T1000 (cell line): ENCODE measurements around the gene STXBP4.

Experiments
- DNase-seq: peaks from one replicate; lab custom pipeline; 2025; ENCODE audit warnings: mixed read lengths; lab: John Stamatoyannopoulos, UW

The STXBP4 gene

GRCh38 chr17:55172612-55173011, 204.0 kb downstream of the STXBP4 start:
- no peak for DNase-seq

GRCh38 chr17:55174133-55174532, 205.6 kb downstream of the STXBP4 start:
- no peak for DNase-seq

- no peak for DNase-seq
Measured at GRCh38 chr17:55175788-55176427, 207.3 kb downstream of the STXBP4 start.

- no peak for DNase-seq
Measured at GRCh38 chr17:55177159-55177854, 208.7 kb downstream of the STXBP4 start.

- no peak for DNase-seq
Measured at GRCh38 chr17:55177855-55178217, 209.3 kb downstream of the STXBP4 start.

GRCh38 chr17:55186937-55187770, 218.6 kb downstream of the STXBP4 start:
- DNase-seq = no peak

- no peak for DNase-seq
Measured at GRCh38 chr17:55190748-55191147, 222.2 kb downstream of the STXBP4 start.

- DNase-seq = no peak
Measured at GRCh38 chr17:55198690-55199370, 230.3 kb downstream of the STXBP4 start.

- DNase-seq = no peak
Measured at GRCh38 chr17:55200904-55201303, 232.3 kb downstream of the STXBP4 start.

GRCh38 chr17:55201308-55201932, 232.9 kb downstream of the STXBP4 start:
- no peak for DNase-seq

- no peak for DNase-seq
Measured at GRCh38 chr17:55202896-55203295, 234.3 kb downstream of the STXBP4 start.

- no peak for DNase-seq
Measured at GRCh38 chr17:55208078-55208812, 239.7 kb downstream of the STXBP4 start.

GRCh38 chr17:55210292-55210691, 241.7 kb downstream of the STXBP4 start:
- DNase-seq = no peak

- DNase-seq = no peak
Measured at GRCh38 chr17:55212880-55213279, 244.3 kb downstream of the STXBP4 start.

GRCh38 chr17:55215711-55216110, 247.1 kb downstream of the STXBP4 start:
- no peak for DNase-seq

GRCh38 chr17:55216888-55217287, 248.3 kb downstream of the STXBP4 start:
- DNase-seq = no peak

GRCh38 chr17:55219459-55219858, 250.9 kb downstream of the STXBP4 start:
- no peak for DNase-seq

- DNase-seq = no peak
Measured at GRCh38 chr17:55219934-55220333, 251.4 kb downstream of the STXBP4 start.
